Sigmoid colon (tissue), 7 donors: ENCODE data around the gene QDPR. TPM values are rescaled to one million over a fixed set of nuclear protein-coding genes. Genes with fewer than 3 reads are reported as not detected.
A peak's percentile ranks its signal among the peaks of the same experiment; 100 is the strongest.

Source experiments
- DNase-seq: peaks from one replicate; pipeline ENCODE4 v3.0.0-alpha.2; 2019
- H3K27ac ChIP-seq, 4 donors: fragments of 200-600 bp; sonication (generic); one replicate each; pipeline ENCODE4 v1.5.1; 2016 to 2019; ENCODE audit warnings: mild to moderate bottlenecking in 1 of 4
- H3K27me3 ChIP-seq, 3 donors: fragments of 200-600 bp; sonication (generic); one replicate each; pipeline ENCODE4 v1.5.1; 2019; ENCODE audit warnings: mild to moderate bottlenecking in 1 of 3
- H3K36me3 ChIP-seq, 4 donors: fragments of 200-600 bp; sonication (generic); one replicate each; pipeline ENCODE4 v1.5.1; 2016 to 2019
- H3K4me1 ChIP-seq, 4 donors: fragments of 200-600 bp; sonication (generic); one replicate each; pipeline ENCODE4 v1.5.1; 2017 to 2019
- H3K4me3 ChIP-seq, 4 donors: fragments of 200-600 bp; sonication (generic); one replicate each; pipeline ENCODE4 v1.5.1; 2017 to 2019; ENCODE audit warnings: mild to moderate bottlenecking in 2 of 4, moderate library complexity in 1 of 4
- H3K9me3 ChIP-seq, 4 donors: fragments of 200-600 bp in 3 of 4; sonication (generic) in 3 of 4; one replicate each; pipeline versions ENCODE4 v1.5.1 to v1.6.1; 2013 to 2019
- EP300 ChIP-seq, 4 donors: sonication (generic); formaldehyde crosslinking; IDR thresholded peaks; one replicate each; pipeline ENCODE4 v1.6.1; 2017; ENCODE audit warnings: antibody characterized with exemption in 4 of 4
- POLR2A ChIP-seq, 2 donors: fragments of 450-650 bp; IDR thresholded peaks; one replicate each; pipeline ENCODE4 v1.6.1; 2016; ENCODE audit warnings: antibody characterized with exemption in 2 of 2, mild to moderate bottlenecking in 2 of 2, moderate library complexity in 2 of 2
- POLR2AphosphoS5 ChIP-seq, 4 donors: sonication (generic); formaldehyde crosslinking; IDR thresholded peaks; one replicate each; pipeline ENCODE4 v1.6.1; 2017; ENCODE audit warnings: antibody characterized with exemption in 4 of 4
- WGBS, 2 donors: extraction: QIAGEN DNeasy Blood & Tissue Kit; methylation state at CpG; one replicate each; pipeline ENCODE4 v1.1.7; 2013; 5-methylcytosine and 5-hydroxymethylcytosine counted together
- intact Hi-C: fragments of 100-400 bp; cut with DNase I; formaldehyde crosslinking; loops from one replicate; pipeline ENCODE4 v1.15.1; 2023
- polyA plus RNA-seq, 3 donors: library from polyadenylated mRNA; stranded (reverse); fragments of 200-250 nt; gene quantifications; one replicate each; pipeline ENCODE4 v1.2.3, GENCODE V29; 2013
- total RNA-seq, 4 donors: library from RNA; depleted of rRNA; stranded (reverse); fragments of >200 nt; gene quantifications; one replicate each; pipeline ENCODE4 v1.1.0, GENCODE V29; 2016
- TF ChIP-seq, protein P1 (sequence below), 4 experiments: fragments of 450-650 bp in 3 of 4; fragments of 200-600 bp in 1 of 4; IDR thresholded peaks; one replicate each; pipeline ENCODE4 v1.5.1; 2016 to 2019; ENCODE audit warnings: antibody characterized with exemption in 4 of 4, mild to moderate bottlenecking in 3 of 4, moderate library complexity in 2 of 4
- donor health status: healthy with polysubstance abuse.
- donor health status: Bipolar disorder and iron deficiency.
- donor health status: healthy.

Gene QDPR
- total and polyA plus RNA-seq, 7 donors, result 8.7 to 28.9 (median 19.7) TPM

GRCh38 chr4:17497890-17498523 lies 13.9 kb downstream of the QDPR start:
- no peak overlapping the region for H3K4me3 ChIP-seq
- intact Hi-C loops, result no loop called here
- peaks cover 0 to 7% (median 3%) of the 10 kb centered on the region in 4 donors for H3K4me1 ChIP-seq
- H3K36me3 ChIP-seq, result peaks cover 0 to 59% (median 20%) of the 10 kb centered on the region in 4 donors
- no peaks in the 10 kb centered on the region for H3K9me3 ChIP-seq
- TF ChIP-seq, protein P1, sequence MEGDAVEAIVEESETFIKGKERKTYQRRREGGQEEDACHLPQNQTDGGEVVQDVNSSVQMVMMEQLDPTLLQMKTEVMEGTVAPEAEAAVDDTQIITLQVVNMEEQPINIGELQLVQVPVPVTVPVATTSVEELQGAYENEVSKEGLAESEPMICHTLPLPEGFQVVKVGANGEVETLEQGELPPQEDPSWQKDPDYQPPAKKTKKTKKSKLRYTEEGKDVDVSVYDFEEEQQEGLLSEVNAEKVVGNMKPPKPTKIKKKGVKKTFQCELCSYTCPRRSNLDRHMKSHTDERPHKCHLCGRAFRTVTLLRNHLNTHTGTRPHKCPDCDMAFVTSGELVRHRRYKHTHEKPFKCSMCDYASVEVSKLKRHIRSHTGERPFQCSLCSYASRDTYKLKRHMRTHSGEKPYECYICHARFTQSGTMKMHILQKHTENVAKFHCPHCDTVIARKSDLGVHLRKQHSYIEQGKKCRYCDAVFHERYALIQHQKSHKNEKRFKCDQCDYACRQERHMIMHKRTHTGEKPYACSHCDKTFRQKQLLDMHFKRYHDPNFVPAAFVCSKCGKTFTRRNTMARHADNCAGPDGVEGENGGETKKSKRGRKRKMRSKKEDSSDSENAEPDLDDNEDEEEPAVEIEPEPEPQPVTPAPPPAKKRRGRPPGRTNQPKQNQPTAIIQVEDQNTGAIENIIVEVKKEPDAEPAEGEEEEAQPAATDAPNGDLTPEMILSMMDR (IDR thresholded peaks at IDR 0.05), result no peak
- TF ChIP-seq POLR2AphosphoS5 (IDR thresholded peaks at IDR 0.05), result no peak
- TF ChIP-seq POLR2A (IDR thresholded peaks at IDR 0.05), result no peak
- H3K27ac ChIP-seq, result no peak overlapping the region
- H3K27me3 ChIP-seq, result no peaks in the 10 kb centered on the region
- no peak for DNase-seq
- WGBS, 2 donors, result 85 to 91% methylated on average over 7 of the region's 7 CpGs

GRCh38 chr4:17494258-17495190 lies 17.4 kb downstream of the QDPR start:
- H3K27ac ChIP-seq, result no peak overlapping the region

DNA sequence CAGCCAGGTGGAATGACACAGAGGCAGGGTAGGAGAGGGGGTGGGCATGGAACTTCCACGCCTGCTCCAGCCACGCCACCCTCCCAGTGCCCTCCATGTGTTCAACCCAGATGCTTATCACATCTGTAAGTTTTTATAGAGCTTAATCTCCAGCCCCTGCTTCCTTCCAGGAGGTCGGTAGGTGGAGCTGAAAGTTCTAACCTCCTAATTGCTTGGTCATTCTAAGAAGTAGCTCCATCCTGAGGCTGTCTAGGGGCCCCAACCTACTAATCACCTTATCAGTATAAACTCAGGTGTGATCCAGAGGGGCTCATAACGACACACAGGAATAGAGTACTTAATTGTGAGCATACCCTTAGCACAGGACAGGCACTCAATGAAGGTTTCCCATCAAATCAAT lies 18.3 kb downstream of the QDPR start:
- TF ChIP-seq POLR2AphosphoS5 (IDR thresholded peaks at IDR 0.05) (no peak), POLR2A (IDR thresholded peaks at IDR 0.05) (no peak), EP300 (IDR thresholded peaks at IDR 0.05) (no peak)
- TF ChIP-seq, protein P1 (IDR thresholded peaks at IDR 0.05), result no peak
- no peaks in the 10 kb centered on the region for H3K9me3 ChIP-seq
- H3K27ac ChIP-seq, result no peak overlapping the region
- peaks cover 0 to 37% (median 22%) of the 10 kb centered on the region in 4 donors for H3K36me3 ChIP-seq
- WGBS, 2 donors, result 43 to 65% methylated on average over 4 of the region's 4 CpGs
- H3K4me3 ChIP-seq, result no peak overlapping the region
- no peak for DNase-seq
- peaks cover 0 to 19% (median 12%) of the 10 kb centered on the region in 4 donors for H3K4me1 ChIP-seq
- intact Hi-C loops, result no loop called here
- no peaks in the 10 kb centered on the region for H3K27me3 ChIP-seq

More at GRCh38 chr4:17494258-17495190, 17.4 kb downstream of the QDPR start:
- no peak overlapping the region for H3K4me3 ChIP-seq
- no peaks in the 10 kb centered on the region for H3K27me3 ChIP-seq
- WGBS, 2 donors, result 88 to 91% methylated on average over 10 of the region's 10 CpGs
- DNase-seq, result no peak
- H3K36me3 ChIP-seq, result peaks cover 0 to 37% (median 16%) of the 10 kb centered on the region in 4 donors
- peak in 1 of 4 donors; percentile 15 for TF ChIP-seq POLR2AphosphoS5 (IDR thresholded peaks at IDR 0.05)
- TF ChIP-seq, protein P1 (IDR thresholded peaks at IDR 0.05), result no peak
- H3K4me1 ChIP-seq, result peaks cover 0 to 19% (median 12%) of the 10 kb centered on the region in 4 donors
- no peaks in the 10 kb centered on the region for H3K9me3 ChIP-seq
- intact Hi-C loops, result no loop called here

DNA sequence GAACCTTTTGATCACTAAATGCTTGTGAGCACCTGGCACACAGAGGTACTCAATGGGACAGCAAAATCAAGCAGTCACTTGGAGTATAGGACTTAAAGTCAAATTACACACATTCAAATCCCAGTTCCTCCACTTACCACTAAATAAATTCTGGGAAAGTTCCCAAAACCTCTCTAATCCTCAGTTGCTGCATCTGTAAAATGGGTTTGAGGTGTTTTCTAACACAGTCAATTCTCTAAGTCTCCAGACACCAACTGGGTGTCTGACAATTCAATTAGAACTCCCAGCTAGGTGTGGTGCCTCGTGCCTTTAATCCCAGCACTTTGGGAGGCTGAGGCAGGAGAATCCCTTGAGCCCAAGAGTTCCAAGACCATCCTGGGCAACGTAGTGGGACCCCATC lies 19.0 kb downstream of the QDPR start:
- DNase-seq, result no peak
- Histone ChIP-seq H3K9me3 (no peaks in the 10 kb centered on the region), H3K27ac (no peak overlapping the region), H3K27me3 (no peaks in the 10 kb centered on the region), H3K4me3 (no peak overlapping the region), H3K36me3 (peaks cover 0 to 38% (median 27%) of the 10 kb centered on the region in 4 donors), H3K4me1 (peaks cover 0 to 19% (median 12%) of the 10 kb centered on the region in 4 donors)
- WGBS, 2 donors, result 89 to 91% methylated on average over 2 of the region's 2 CpGs
- intact Hi-C loops, result no loop called here
- TF ChIP-seq POLR2A (IDR thresholded peaks at IDR 0.05) (no peak), EP300 (IDR thresholded peaks at IDR 0.05) (no peak), POLR2AphosphoS5 (IDR thresholded peaks at IDR 0.05) (no peak)
- TF ChIP-seq, protein P1 (IDR thresholded peaks at IDR 0.05), result no peak
